HepG2 (cell line): ENCODE measurements around the gene NINL. TPM values are rescaled to one million over a fixed set of nuclear protein-coding genes. Genes with fewer than 3 reads are reported as not detected.

Experiments
- ATAC-seq: fragments of 200-7000 bp; cut with Tn5 transposase; 3 replicates; pipeline ENCODE4 v1.9.1; 2020; ENCODE audit warnings: mild to moderate bottlenecking, moderate library complexity
- BruUV-seq: library from RNA; stranded (reverse); fragments of 400-500 nt; replicated peaks from 2 replicates; lab custom pipeline; 2021; lab: Mats Ljungman, UMichigan
- CTCF ChIA-PET: fragments of 300-600 bp; formaldehyde crosslinking; extraction: SDS; loops from one replicate; lab custom pipeline; 2021; ENCODE audit warnings: low total read pairs, inconsistent platforms, low intra/inter-chr PET ratio; lab: Yijun Ruan, JAX
- POLR2A ChIA-PET: fragments of 350-600 bp; sonication (Branson Sonifier 250); formaldehyde crosslinking; loops from one replicate; lab custom pipeline; 2020; ENCODE audit warnings: antibody characterized with exemption, inconsistent platforms; lab: Yijun Ruan, JAX
- DNase-seq: peaks from one replicate; pipeline ENCODE4 v3.0.0-alpha.2; 2015; ENCODE audit warnings: low spot score
- FAIRE-seq: peaks from 3 replicates; lab custom pipeline; 2011; peaks lifted over from hg19 to GRCh38; lab: Jason Lieb, UNC
- H2AFZ ChIP-seq: one replicate; pipeline ENCODE4 v1.6.1; 2011; ENCODE audit warnings: low read length, inconsistent platforms
- H3K27ac ChIP-seq: fragments of 300-600 bp; 3 replicates; pipeline ENCODE4 v1.8.0; 2011; ENCODE audit warnings: mixed run types, mild to moderate bottlenecking, mixed read lengths, low read length, inconsistent platforms; ENCODE audit not compliant: insufficient read depth; ENCODE audit errors: extremely low read length
- H3K27me3 ChIP-seq, 2 experiments: fragments of 200-600 bp in 1 of 2; 2 replicates in 1 of 2; 3 replicates in 1 of 2; pipeline versions ENCODE4 v1.6.0 to v1.8.0; 2011; ENCODE audit warnings: low read length in 2 of 2, mild to moderate bottlenecking in 2 of 2, moderate library complexity in 2 of 2, inconsistent platforms in 1 of 2; ENCODE audit not compliant: insufficient read depth in 2 of 2, control insufficient read depth in 1 of 2
- H3K36me3 ChIP-seq, 2 experiments: fragments of 200-600 bp in 1 of 2; replicated peaks in 1 of 2; 2 replicates in 1 of 2; 3 replicates in 1 of 2; pipeline versions ENCODE4 v1.5.1 to v1.8.0; 2011; ENCODE audit warnings: low read length in 2 of 2, inconsistent platforms in 1 of 2; ENCODE audit not compliant: insufficient read depth in 2 of 2, control insufficient read depth in 1 of 2
- H3K4me1 ChIP-seq: 2 replicates; pipeline ENCODE4 v1.5.1; 2012; ENCODE audit warnings: low read length, inconsistent platforms; ENCODE audit not compliant: insufficient read depth
- H3K4me2 ChIP-seq: 2 replicates; pipeline ENCODE4 v1.6.0; 2011; ENCODE audit warnings: low read depth, low read length, inconsistent platforms
- H3K4me3 ChIP-seq, 3 experiments: fragments of 200-600 bp in 1 of 3; sonication (generic), shearing (Covaris generic) in 1 of 3; replicated peaks in 1 of 3; 2 replicates each; pipeline ENCODE4 v1.5.1; 2011 to 2016; ENCODE audit warnings: low read length in 3 of 3, inconsistent platforms in 2 of 3, low read depth in 2 of 3, mild to moderate bottlenecking in 2 of 3, control low read depth in 1 of 3, mixed read lengths in 1 of 3; ENCODE audit not compliant: insufficient read depth in 1 of 3
- H3K79me2 ChIP-seq: one replicate; pipeline ENCODE4 v1.6.1; 2011; ENCODE audit warnings: low read length, inconsistent platforms; ENCODE audit not compliant: insufficient read depth
- H3K9ac ChIP-seq: 2 replicates; pipeline ENCODE4 v1.6.0; 2011; ENCODE audit warnings: mild to moderate bottlenecking, low read depth, low read length, inconsistent platforms; ENCODE audit not compliant: insufficient read depth
- H3K9me3 ChIP-seq: 2 replicates; pipeline ENCODE4 v1.5.1; 2012; ENCODE audit warnings: mild to moderate bottlenecking, low read length
- H4K20me1 ChIP-seq: 2 replicates; pipeline ENCODE4 v1.6.0; 2011; ENCODE audit warnings: inconsistent platforms, mild to moderate bottlenecking, low read length, moderate library complexity; ENCODE audit not compliant: insufficient read depth
- AGO2 ChIP-seq: fragments of 200-400 bp; formaldehyde crosslinking; optimal IDR thresholded peaks from 2 replicates; pipeline ENCODE3; 2017; ENCODE audit warnings: mild to moderate bottlenecking, low read depth, low read length, moderate library complexity
- JUNB ChIP-seq: sonication (generic); formaldehyde crosslinking; IDR thresholded peaks from 2 replicates; pipeline ENCODE4 v1.8.0; 2022; ENCODE audit warnings: missing genetic modification reagents, mild to moderate bottlenecking, borderline replicate concordance
- KLF16 ChIP-seq, 2 experiments: sonication (generic) in 1 of 2; formaldehyde crosslinking in 1 of 2; IDR thresholded peaks; 2 replicates each; pipeline versions ENCODE4 v1.6.1 to v1.8.0; 2016 to 2023; ENCODE audit warnings: missing genetic modification reagents in 2 of 2, missing compliant biosample characterization in 1 of 2
- KMT2A ChIP-seq: sonication (generic); formaldehyde crosslinking; IDR thresholded peaks from 2 replicates; pipeline ENCODE4 v1.4.0; 2020; ENCODE audit warnings: missing genetic modification reagents
- SRSF4 ChIP-seq: fragments of 200-400 bp; formaldehyde crosslinking; IDR thresholded peaks from one replicate; pipeline ENCODE4 v1.6.1; 2018; ENCODE audit warnings: mild to moderate bottlenecking, low read depth, low read length, moderate library complexity; ENCODE audit not compliant: poor library complexity, severe bottlenecking
- WGBS: methylation state at CpG from one replicate; pipeline ENCODE4 v1.1.6; 2017; ENCODE audit warnings: low lambda C conversion rate; 5-methylcytosine and 5-hydroxymethylcytosine counted together
- in situ Hi-C: cut with HindIII; loops from 2 replicates; pipeline ENCODE4 v1.10.0; 2017; ENCODE audit warnings: low pct_unique_long_range_greater_than_20kb; ENCODE audit not compliant: extremely low pct_ligation_motif_present
- intact Hi-C: fragments of 100-400 bp; cut with micrococcal nuclease; formaldehyde crosslinking; loops from one replicate; pipeline ENCODE4 v1.10.0; 2022; ENCODE audit not compliant: unreplicated experiment
- polyA plus RNA-seq, 8 experiments: library from polyadenylated mRNA; depleted of rRNA in 3 of 8; stranded (reverse) in 7 of 8; unstranded in 1 of 8; fragments of >200 nt; fragmentation: Illumina TruSeq in 4 of 8; extraction: Trizol in 4 of 8; gene quantifications; 2 replicates each; pipeline versions ENCODE4 v1.2.1 to v1.2.3, GENCODE V29; 2011 to 2016; ENCODE audit warnings: low read depth in 4 of 8, missing spikeins in 1 of 8, mixed read lengths in 1 of 8; ENCODE audit not compliant: insufficient read depth in 1 of 8
- total RNA-seq, 5 experiments: library from RNA; depleted of rRNA; stranded (reverse); fragments of >200 nt; fragmentation: Illumina TruSeq; extraction: Trizol; gene quantifications; 2 replicates each; pipeline ENCODE4 v1.2.3, GENCODE V29; 2016; ENCODE audit warnings: low read depth in 1 of 5
- TF ChIP-seq, protein P1 (sequence below): sonication (generic); formaldehyde crosslinking; IDR thresholded peaks from 2 replicates; pipeline ENCODE4 v1.4.0; 2020; ENCODE audit warnings: missing genetic modification reagents, borderline replicate concordance
- TF ChIP-seq, protein P2 (sequence below): sonication (generic); formaldehyde crosslinking; IDR thresholded peaks from 2 replicates; pipeline ENCODE4 v1.5.1; 2020; ENCODE audit warnings: missing genetic modification reagents, mild to moderate bottlenecking, borderline replicate concordance

Gene NINL
- total and polyA plus RNA-seq, 2 of the 13 experiments (the other 11 are each of a cell fraction or from before 2014, with no cell fraction given): 32.3 to 34.3 TPM

DNA sequence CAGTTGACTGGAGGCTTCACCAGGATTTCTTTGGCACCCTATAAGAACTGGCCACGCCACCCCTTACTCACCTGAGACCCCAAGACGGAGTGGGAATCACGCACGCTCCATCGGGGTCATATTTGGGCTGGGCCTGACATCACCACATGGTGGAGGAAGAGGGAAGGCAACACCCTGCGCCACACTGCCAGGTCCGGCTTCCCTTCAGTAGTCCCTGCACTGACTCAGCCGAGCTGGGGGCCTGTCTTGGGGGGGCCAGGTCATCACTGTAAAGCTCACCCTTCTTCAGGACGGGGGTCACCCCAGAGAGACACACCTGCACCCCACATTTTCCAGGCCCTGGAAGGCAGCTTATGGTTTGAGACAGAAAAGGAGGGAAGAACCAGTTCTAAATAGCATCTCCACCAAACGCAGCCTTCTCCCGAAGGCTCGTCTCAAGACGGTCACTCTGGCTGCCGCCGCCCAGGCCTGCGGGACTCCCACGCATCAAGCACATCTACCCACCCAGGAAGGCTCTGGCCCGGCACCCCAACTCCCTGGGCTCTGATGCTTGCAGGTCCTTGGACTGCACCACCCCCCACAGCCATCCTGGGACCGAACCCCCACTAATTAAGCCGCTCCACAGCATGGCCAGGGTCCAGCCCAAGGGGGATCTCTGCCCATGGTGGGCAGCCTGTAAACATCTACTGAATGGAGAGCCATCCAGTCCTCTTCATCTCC, 126.1 kb downstream of the NINL start:
- no peaks in the 10 kb centered on the region for H3K79me2 ChIP-seq
- H3K4me1 ChIP-seq: no peaks in the 10 kb centered on the region
- no peak overlapping the region for H3K9ac ChIP-seq
- intact Hi-C loops (no loop called here), in situ Hi-C loops (no loop called here)
- ATAC-seq: peak; percentile 3; the same call in 1 of the 3 replicates
- H3K4me3 ChIP-seq: no peak overlapping the region
- DNase-seq: no peak
- H3K4me2 ChIP-seq: no peak overlapping the region
- H3K27me3 ChIP-seq: no peaks in the 10 kb centered on the region
- no peak overlapping the region for H2AFZ ChIP-seq
- TF ChIP-seq, protein P1, sequence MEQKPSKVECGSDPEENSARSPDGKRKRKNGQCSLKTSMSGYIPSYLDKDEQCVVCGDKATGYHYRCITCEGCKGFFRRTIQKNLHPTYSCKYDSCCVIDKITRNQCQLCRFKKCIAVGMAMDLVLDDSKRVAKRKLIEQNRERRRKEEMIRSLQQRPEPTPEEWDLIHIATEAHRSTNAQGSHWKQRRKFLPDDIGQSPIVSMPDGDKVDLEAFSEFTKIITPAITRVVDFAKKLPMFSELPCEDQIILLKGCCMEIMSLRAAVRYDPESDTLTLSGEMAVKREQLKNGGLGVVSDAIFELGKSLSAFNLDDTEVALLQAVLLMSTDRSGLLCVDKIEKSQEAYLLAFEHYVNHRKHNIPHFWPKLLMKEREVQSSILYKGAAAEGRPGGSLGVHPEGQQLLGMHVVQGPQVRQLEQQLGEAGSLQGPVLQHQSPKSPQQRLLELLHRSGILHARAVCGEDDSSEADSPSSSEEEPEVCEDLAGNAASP: no peak
- no peak for TF ChIP-seq KLF16 (CRISPR knock-in tag; IDR thresholded peaks at IDR 0.05)
- TF ChIP-seq AGO2: peak; percentile 60
- TF ChIP-seq, protein P2, sequence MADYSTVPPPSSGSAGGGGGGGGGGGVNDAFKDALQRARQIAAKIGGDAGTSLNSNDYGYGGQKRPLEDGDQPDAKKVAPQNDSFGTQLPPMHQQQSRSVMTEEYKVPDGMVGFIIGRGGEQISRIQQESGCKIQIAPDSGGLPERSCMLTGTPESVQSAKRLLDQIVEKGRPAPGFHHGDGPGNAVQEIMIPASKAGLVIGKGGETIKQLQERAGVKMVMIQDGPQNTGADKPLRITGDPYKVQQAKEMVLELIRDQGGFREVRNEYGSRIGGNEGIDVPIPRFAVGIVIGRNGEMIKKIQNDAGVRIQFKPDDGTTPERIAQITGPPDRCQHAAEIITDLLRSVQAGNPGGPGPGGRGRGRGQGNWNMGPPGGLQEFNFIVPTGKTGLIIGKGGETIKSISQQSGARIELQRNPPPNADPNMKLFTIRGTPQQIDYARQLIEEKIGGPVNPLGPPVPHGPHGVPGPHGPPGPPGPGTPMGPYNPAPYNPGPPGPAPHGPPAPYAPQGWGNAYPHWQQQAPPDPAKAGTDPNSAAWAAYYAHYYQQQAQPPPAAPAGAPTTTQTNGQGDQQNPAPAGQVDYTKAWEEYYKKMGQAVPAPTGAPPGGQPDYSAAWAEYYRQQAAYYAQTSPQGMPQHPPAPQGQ (CRISPR knock-in tag): no peak
- no peak for TF ChIP-seq SRSF4
- no peak for TF ChIP-seq JUNB (CRISPR knock-in tag)
- no peak for TF ChIP-seq KMT2A (CRISPR knock-in tag)
- no TSS peak for BruUV-seq
- no peak overlapping the region for H3K27ac ChIP-seq
- POLR2A ChIA-PET: no interaction called here
- no peaks in the 10 kb centered on the region for H3K9me3 ChIP-seq
- no peaks in the 10 kb centered on the region for H4K20me1 ChIP-seq
- 90% methylated on average over 19 of the region's 20 CpGs for WGBS
- CTCF ChIA-PET: no interaction called here
- peaks cover 42 to 65% of the 10 kb centered on the region in 2 experiments for H3K36me3 ChIP-seq
- no peak for FAIRE-seq
